OCI-LY1 (cell line): Measurements from ENCODE around the gene PRKCH.

ENCODE experiments used
- H2AFZ ChIP-seq: fragments of 200-600 bp; sonication (generic), shearing (Covaris generic); 2 replicates; pipeline ENCODE4 v1.6.0; 2014; ENCODE audit warnings: antibody characterized with exemption, mild to moderate bottlenecking, low read length
- H3F3A ChIP-seq: fragments of 200-600 bp; sonication (generic), shearing (Covaris generic); 2 replicates; pipeline ENCODE4 v1.6.0; 2014; ENCODE audit warnings: mild to moderate bottlenecking, antibody characterized with exemption, low read length, moderate library complexity; ENCODE audit not compliant: insufficient read depth
- H3K27ac ChIP-seq: fragments of 200-600 bp; sonication (generic); 2 replicates; pipeline ENCODE4 v1.5.1; 2014; ENCODE audit warnings: low read length, mixed run types, mild to moderate bottlenecking, low read depth; ENCODE audit not compliant: poor library complexity, severe bottlenecking
- H3K27me3 ChIP-seq: fragments of 200-600 bp; sonication (generic); 2 replicates; pipeline ENCODE4 v1.6.0; 2014; ENCODE audit warnings: antibody characterized with exemption, mild to moderate bottlenecking, low read length, moderate library complexity; ENCODE audit not compliant: insufficient read depth
- H3K36me3 ChIP-seq: fragments of 200-600 bp; sonication (generic); 2 replicates; pipeline ENCODE4 v1.6.1; 2014; ENCODE audit warnings: mild to moderate bottlenecking, antibody characterized with exemption, low read length, moderate library complexity, mixed read lengths; ENCODE audit not compliant: insufficient read depth
- H3K4me1 ChIP-seq: fragments of 200-600 bp; sonication (generic); 2 replicates; pipeline ENCODE4 v1.5.1; 2014; ENCODE audit warnings: mild to moderate bottlenecking, low read length, moderate library complexity; ENCODE audit not compliant: insufficient read depth, severe bottlenecking
- H3K4me2 ChIP-seq: fragments of 200-600 bp; sonication (generic), shearing (Covaris generic); 2 replicates; pipeline ENCODE4 v1.6.1; 2014; ENCODE audit warnings: low read length
- H3K4me3 ChIP-seq: fragments of 200-600 bp; sonication (generic); 2 replicates; pipeline ENCODE4 v1.5.1; 2014; ENCODE audit warnings: low read length, low read depth, mild to moderate bottlenecking, mixed read lengths; ENCODE audit not compliant: poor library complexity, severe bottlenecking
- H3K79me2 ChIP-seq: fragments of 200-600 bp; shearing (Covaris generic); 2 replicates; pipeline ENCODE4 v1.6.1; 2016; ENCODE audit warnings: mixed run types, low read length, mixed read lengths; ENCODE audit not compliant: insufficient read depth
- H3K9ac ChIP-seq: fragments of 200-600 bp; sonication (generic), shearing (Covaris generic); 2 replicates; pipeline ENCODE4 v1.6.1; 2014; ENCODE audit warnings: mild to moderate bottlenecking, low read length, mixed read lengths
- H3K9me2 ChIP-seq: fragments of 200-600 bp; sonication (generic), shearing (Covaris generic); 2 replicates; pipeline ENCODE4 v1.6.1; 2014; ENCODE audit warnings: low read depth, mild to moderate bottlenecking, low read length, mixed read lengths
- H3K9me3 ChIP-seq: fragments of 200-600 bp; shearing (Covaris generic); 2 replicates; pipeline ENCODE4 v1.6.1; 2014; ENCODE audit warnings: low read length, mixed read lengths
- H4K20me1 ChIP-seq: fragments of 200-600 bp; sonication (generic), shearing (Covaris generic); 2 replicates; pipeline ENCODE4 v1.6.0; 2016; ENCODE audit warnings: mild to moderate bottlenecking, low read length; ENCODE audit not compliant: insufficient read depth
- EZH2 ChIP-seq: fragments of 200-600 bp; sonication (generic), shearing (Covaris generic); IDR thresholded peaks from 2 replicates; pipeline ENCODE4 v1.8.0; 2017; ENCODE audit warnings: borderline replicate concordance, mixed run types, mild to moderate bottlenecking, antibody characterized with exemption, low read length, moderate library complexity, mixed read lengths
- TF ChIP-seq, protein P1 (sequence below): fragments of 200-600 bp; sonication (generic), shearing (Covaris generic); IDR thresholded peaks from 2 replicates; pipeline ENCODE4 v1.5.1; 2017; ENCODE audit warnings: mild to moderate bottlenecking, antibody characterized with exemption, low read length, moderate library complexity, mixed read lengths

The PRKCH gene

DNA sequence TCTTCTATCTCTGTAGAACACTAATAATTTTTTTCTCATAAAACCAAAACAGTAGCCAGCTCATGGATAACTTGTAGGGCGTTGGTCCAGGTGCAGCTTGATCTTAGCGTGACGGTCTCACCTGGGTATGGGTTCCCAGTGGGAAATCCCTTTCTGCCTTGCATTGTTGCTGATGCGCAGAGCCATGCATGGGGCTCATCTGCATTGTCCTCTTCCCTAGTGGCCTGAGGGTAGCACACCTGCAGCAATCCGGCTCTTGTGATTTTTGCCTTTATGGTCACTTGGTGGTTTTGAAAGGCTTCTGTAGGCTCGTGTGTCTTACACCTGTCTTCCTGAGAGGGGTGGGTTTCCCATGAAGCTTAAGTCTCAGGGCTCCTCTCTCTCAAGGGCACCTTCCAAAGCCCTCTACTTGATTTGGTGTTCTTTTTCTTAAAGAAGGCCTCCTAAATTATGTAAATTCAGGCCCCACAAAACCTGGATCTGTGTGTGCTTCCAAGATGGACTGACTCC lies 130.6 kb downstream of the PRKCH start:
- Histone ChIP-seq H3K36me3 (no peaks in the 10 kb centered on the region), H3K79me2 (no peaks in the 10 kb centered on the region), H3K9me3 (no peaks in the 10 kb centered on the region), H3F3A (no peaks in the 10 kb centered on the region), H3K4me3 (no peak overlapping the region), H3K9me2 (no peaks in the 10 kb centered on the region), H3K4me1 (peaks cover 3% of the 10 kb centered on the region), H2AFZ (no peak overlapping the region), H3K27me3 (no peaks in the 10 kb centered on the region), H3K27ac (no peak overlapping the region), H3K9ac (no peak overlapping the region), H4K20me1 (no peaks in the 10 kb centered on the region), H3K4me2 (no peak overlapping the region)
- TF ChIP-seq EZH2, result no peak
- TF ChIP-seq, protein P1, sequence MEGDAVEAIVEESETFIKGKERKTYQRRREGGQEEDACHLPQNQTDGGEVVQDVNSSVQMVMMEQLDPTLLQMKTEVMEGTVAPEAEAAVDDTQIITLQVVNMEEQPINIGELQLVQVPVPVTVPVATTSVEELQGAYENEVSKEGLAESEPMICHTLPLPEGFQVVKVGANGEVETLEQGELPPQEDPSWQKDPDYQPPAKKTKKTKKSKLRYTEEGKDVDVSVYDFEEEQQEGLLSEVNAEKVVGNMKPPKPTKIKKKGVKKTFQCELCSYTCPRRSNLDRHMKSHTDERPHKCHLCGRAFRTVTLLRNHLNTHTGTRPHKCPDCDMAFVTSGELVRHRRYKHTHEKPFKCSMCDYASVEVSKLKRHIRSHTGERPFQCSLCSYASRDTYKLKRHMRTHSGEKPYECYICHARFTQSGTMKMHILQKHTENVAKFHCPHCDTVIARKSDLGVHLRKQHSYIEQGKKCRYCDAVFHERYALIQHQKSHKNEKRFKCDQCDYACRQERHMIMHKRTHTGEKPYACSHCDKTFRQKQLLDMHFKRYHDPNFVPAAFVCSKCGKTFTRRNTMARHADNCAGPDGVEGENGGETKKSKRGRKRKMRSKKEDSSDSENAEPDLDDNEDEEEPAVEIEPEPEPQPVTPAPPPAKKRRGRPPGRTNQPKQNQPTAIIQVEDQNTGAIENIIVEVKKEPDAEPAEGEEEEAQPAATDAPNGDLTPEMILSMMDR, result no peak

DNA sequence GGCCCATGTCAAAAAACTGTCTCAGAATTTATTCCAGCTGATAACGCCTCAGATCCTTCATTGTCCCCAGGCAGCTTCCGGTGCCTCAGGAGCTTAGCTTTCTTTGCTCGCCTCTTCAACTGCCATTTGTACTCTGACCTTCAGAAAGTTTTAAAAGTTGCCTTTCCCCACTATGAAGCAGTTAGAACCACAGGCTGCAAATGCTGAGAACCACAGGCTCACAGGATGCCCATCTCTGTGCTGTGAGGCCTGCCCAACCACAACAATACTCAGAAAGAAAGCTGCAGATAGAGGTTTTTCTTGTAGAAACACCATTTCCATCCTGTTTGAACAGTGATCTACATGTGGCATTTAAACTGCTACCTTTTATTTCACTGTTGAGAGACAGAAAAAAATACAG lies 131.1 kb downstream of the PRKCH start:
- no peaks in the 10 kb centered on the region for H3K9me3 ChIP-seq
- no peaks in the 10 kb centered on the region for H3F3A ChIP-seq
- H3K9ac ChIP-seq, result no peak overlapping the region
- no peaks in the 10 kb centered on the region for H3K9me2 ChIP-seq
- H3K4me1 ChIP-seq, result peaks cover 4% of the 10 kb centered on the region
- H3K27me3 ChIP-seq, result no peaks in the 10 kb centered on the region
- H3K4me3 ChIP-seq, result no peak overlapping the region
- H3K36me3 ChIP-seq, result no peaks in the 10 kb centered on the region
- no peak overlapping the region for H2AFZ ChIP-seq
- H3K79me2 ChIP-seq, result no peaks in the 10 kb centered on the region
- no peaks in the 10 kb centered on the region for H4K20me1 ChIP-seq
- no peak overlapping the region for H3K27ac ChIP-seq
- TF ChIP-seq, protein P1, result no peak
- TF ChIP-seq EZH2, result no peak
- no peak overlapping the region for H3K4me2 ChIP-seq

DNA sequence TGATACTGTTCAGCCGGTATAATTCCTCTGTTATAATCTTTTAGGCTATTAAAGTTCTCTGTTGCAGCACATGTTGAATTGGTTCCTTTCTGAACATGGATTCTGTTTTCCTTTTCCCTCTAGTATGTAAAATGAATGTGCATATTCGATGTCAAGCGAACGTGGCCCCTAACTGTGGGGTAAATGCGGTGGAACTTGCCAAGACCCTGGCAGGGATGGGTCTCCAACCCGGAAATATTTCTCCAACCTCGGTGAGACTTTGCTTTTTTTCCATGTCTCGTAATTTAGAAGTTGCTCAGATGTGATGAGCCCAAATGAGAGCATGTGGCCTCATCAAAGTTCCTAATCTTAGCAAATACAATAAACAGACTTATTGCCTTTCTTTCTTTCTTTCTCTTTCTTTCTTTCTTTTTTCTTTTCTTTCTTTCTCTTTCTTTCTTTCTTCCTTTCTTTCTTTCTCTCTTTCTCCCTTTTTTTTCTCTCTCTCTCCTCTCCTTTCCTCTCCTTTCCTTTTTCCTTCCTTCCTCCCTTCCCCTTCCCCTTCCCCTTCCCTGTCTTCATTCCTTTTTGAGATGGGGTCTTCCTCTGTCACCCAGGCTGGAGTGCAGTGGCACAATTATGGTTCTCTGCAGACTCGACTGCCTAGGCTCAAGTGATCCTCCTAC lies 131.9 kb downstream of the PRKCH start:
- Histone ChIP-seq H3K27me3 (no peaks in the 10 kb centered on the region), H3K9me3 (no peaks in the 10 kb centered on the region), H3K4me2 (no peak overlapping the region), H3K4me1 (peaks cover 4% of the 10 kb centered on the region), H3K4me3 (no peak overlapping the region), H3K36me3 (no peaks in the 10 kb centered on the region), H3K9me2 (no peaks in the 10 kb centered on the region), H2AFZ (no peak overlapping the region), H4K20me1 (no peaks in the 10 kb centered on the region), H3K79me2 (no peaks in the 10 kb centered on the region), H3K27ac (no peak overlapping the region), H3K9ac (no peak overlapping the region), H3F3A (no peaks in the 10 kb centered on the region)
- no peak for TF ChIP-seq EZH2
- TF ChIP-seq, protein P1, result no peak
